Raji (cell line): ENCODE data around the gene AOC3.

ENCODE experiments used
- POLR2A ChIP-seq: IDR thresholded peaks from 2 replicates; pipeline ENCODE4 v1.6.1; 2011; ENCODE audit warnings: low read depth, low read length, control low read depth; ENCODE audit not compliant: insufficient read depth

The AOC3 gene

GRCh38 chr17:42835732-42836131 lies 15.3 kb upstream of the AOC3 start:
- TF ChIP-seq POLR2A: no peak

- no peak for TF ChIP-seq POLR2A
Measured at GRCh38 chr17:42841975-42842685, 8.9 kb upstream of the AOC3 start.

GRCh38 chr17:42843358-42843934 lies 7.6 kb upstream of the AOC3 start:
- no peak for TF ChIP-seq POLR2A

GRCh38 chr17:42844271-42844670 lies 6.7 kb upstream of the AOC3 start, which contains the start of gene AOC2:
Gene AOC2, plus strand, starts transcription at chr17:42844580. Its CDS starts 47 bp downstream, at chr17:42844627.
- TF ChIP-seq POLR2A: no peak

GRCh38 chr17:42844761-42845555 lies 6.0 kb upstream of the AOC3 start:
- TF ChIP-seq POLR2A: no peak

GRCh38 chr17:42845556-42845917 lies 5.5 kb upstream of the AOC3 start:
- no peak for TF ChIP-seq POLR2A

- TF ChIP-seq POLR2A: no peak
Measured at GRCh38 chr17:42845918-42846593, 4.9 kb upstream of the AOC3 start.

- no peak for TF ChIP-seq POLR2A
Measured at GRCh38 chr17:42846594-42847280, 4.3 kb upstream of the AOC3 start.

- no peak for TF ChIP-seq POLR2A
Measured at GRCh38 chr17:42848093-42848492, 2.9 kb upstream of the AOC3 start.

GRCh38 chr17:42849031-42849430 lies 2.0 kb upstream of the AOC3 start:
- no peak for TF ChIP-seq POLR2A

GRCh38 chr17:42849451-42850181 lies 1.4 kb upstream of the AOC3 start:
- TF ChIP-seq POLR2A: no peak

- no peak for TF ChIP-seq POLR2A
Measured at GRCh38 chr17:42852351-42852750, 1.4 kb downstream of the AOC3 start.

GRCh38 chr17:42853004-42853403 lies 2.0 kb downstream of the AOC3 start:
- TF ChIP-seq POLR2A: no peak

GRCh38 chr17:42853597-42853967 lies 2.6 kb downstream of the AOC3 start:
- no peak for TF ChIP-seq POLR2A
